Tibial artery (tissue), 4 donors: ENCODE measurements around the gene ZMYM2.

Source experiments
- DNase-seq, 2 donors: peaks; one replicate each; pipeline ENCODE4 v3.0.0-alpha.2; 2019
- H3K27ac ChIP-seq, 2 donors: fragments of 200-600 bp; sonication (generic) in 1 of 2; 1 replicate in 1 of 2; 2 replicates in 1 of 2; pipeline ENCODE4 v1.5.1; 2018 to 2019; ENCODE audit warnings: mild to moderate bottlenecking in 1 of 2
- H3K27me3 ChIP-seq, 2 donors: fragments of 200-600 bp; sonication (generic) in 1 of 2; one replicate each; pipeline versions ENCODE4 v1.5.1 to v1.6.0; 2016 to 2019
- H3K36me3 ChIP-seq, 3 donors: fragments of 200-600 bp; sonication (generic) in 2 of 3; one replicate each; pipeline ENCODE4 v1.5.1; 2016 to 2019; ENCODE audit warnings: mild to moderate bottlenecking in 2 of 3
- H3K4me1 ChIP-seq, 4 donors: fragments of 200-600 bp; sonication (generic) in 2 of 4; 1 replicate in 3 of 4; 2 replicates in 1 of 4; pipeline ENCODE4 v1.5.1; 2016 to 2019
- H3K4me3 ChIP-seq, 2 donors: fragments of 200-600 bp; sonication (generic) in 1 of 2; 1 replicate in 1 of 2; 2 replicates in 1 of 2; pipeline ENCODE4 v1.5.1; 2018 to 2019; ENCODE audit warnings: mild to moderate bottlenecking in 2 of 2
- H3K9me3 ChIP-seq, 3 donors: fragments of 200-600 bp; sonication (generic) in 1 of 3; one replicate each; pipeline ENCODE4 v1.5.1; 2016 to 2019
- CTCF ChIP-seq, 2 experiments: fragments of 200-600 bp in 1 of 2; fragments of 450-650 bp in 1 of 2; IDR thresholded peaks; one replicate each; pipeline ENCODE4 v1.5.1; 2017 to 2019; ENCODE audit warnings: antibody characterized with exemption in 2 of 2, mild to moderate bottlenecking in 1 of 2, moderate library complexity in 1 of 2
- intact Hi-C: fragments of 100-400 bp; cut with DNase I; formaldehyde crosslinking; loops from one replicate; pipeline ENCODE4 v1.15.0; 2023; ENCODE audit warnings: low total_unique reads

The ZMYM2 gene

DNA sequence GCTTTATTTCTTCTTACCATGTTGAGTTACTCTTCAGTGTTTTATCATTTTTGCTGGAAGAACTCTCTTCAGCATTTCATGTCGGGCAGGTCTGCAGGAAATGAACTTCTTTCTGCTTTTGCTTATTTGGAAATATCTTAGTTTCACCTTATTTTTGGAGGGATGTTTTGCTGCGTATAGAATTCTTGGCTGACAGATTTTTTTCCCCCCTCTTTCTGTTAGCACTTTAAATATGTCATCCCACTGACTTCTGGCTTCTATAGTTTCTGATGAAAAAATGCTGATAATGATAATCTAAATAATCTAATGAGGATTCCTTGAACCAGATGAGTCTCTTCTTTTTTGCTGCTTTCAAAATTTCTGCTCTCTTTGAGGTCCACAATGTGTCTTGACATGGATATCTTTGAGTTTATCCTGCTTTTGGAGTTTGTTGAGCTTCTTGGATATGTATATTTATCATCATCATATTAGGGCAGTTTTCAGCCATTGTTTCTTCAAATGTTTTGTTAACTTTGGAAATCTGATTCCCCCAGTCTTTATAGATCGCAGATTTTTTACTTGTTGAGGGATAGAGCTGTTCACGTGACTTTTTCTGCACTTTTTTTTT lies 20.4 kb downstream of the ZMYM2 start:
- H3K36me3 ChIP-seq: peaks cover 20 to 28% (median 21%) of the 10 kb centered on the region in 3 donors
- peaks cover 0 to 15% (median 0%) of the 10 kb centered on the region in 3 donors for H3K9me3 ChIP-seq
- no peak overlapping the region for H3K27ac ChIP-seq
- H3K4me3 ChIP-seq: no peak overlapping the region
- TF ChIP-seq CTCF (IDR thresholded peaks at IDR 0.05): no peak
- DNase-seq: no peak
- no peaks in the 10 kb centered on the region for H3K27me3 ChIP-seq
- H3K4me1 ChIP-seq: peaks cover 0 to under 1% (median 0%) of the 10 kb centered on the region in 4 donors
- intact Hi-C loops: no loop called here

- Histone ChIP-seq H3K4me1 (peaks cover 0 to 15% (median 5%) of the 10 kb centered on the region in 4 donors), H3K9me3 (peaks cover 0 to 15% (median 0%) of the 10 kb centered on the region in 3 donors), H3K4me3 (no peak overlapping the region), H3K36me3 (peaks cover 15 to 21% (median 20%) of the 10 kb centered on the region in 3 donors), H3K27ac (no peak overlapping the region), H3K27me3 (no peaks in the 10 kb centered on the region)
- no peak for DNase-seq
- no peak for TF ChIP-seq CTCF (IDR thresholded peaks at IDR 0.05)
- intact Hi-C loops: no loop called here
Measured at GRCh38 chr13:19981685-19982238, 23.2 kb downstream of the ZMYM2 start.

DNA sequence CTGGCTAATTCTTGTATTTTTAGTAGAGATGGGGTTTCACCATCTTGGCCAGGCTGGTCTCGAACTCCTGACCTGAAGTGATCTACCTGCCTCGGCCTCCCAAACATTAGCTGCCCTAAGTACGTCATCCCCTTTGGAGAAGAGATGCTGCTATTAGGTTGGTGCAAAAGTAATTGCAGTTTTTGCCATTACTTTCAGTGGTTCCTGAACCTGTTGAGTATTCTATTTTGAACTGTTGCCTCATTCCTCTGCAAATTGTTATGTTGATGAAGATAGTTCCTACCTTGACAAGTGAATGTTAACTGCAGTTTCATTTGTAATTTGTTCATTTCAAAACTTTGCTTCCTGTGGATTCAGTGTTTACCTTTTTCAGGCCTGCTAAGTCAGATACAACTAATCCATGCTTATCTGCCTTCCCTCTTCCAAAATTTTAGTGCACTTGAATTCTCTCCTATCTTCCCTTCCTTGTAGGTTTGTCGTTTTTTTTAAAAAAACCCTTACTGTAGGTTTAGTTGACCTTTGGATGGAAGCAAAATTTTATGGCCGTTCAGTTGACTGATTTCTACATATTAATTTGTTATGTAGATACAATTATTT lies 24.0 kb downstream of the ZMYM2 start:
- Histone ChIP-seq H3K36me3 (peaks cover 15 to 21% (median 20%) of the 10 kb centered on the region in 3 donors), H3K27me3 (no peaks in the 10 kb centered on the region), H3K4me1 (peaks cover 0 to 15% (median 5%) of the 10 kb centered on the region in 4 donors), H3K9me3 (peaks cover 0 to 15% (median 0%) of the 10 kb centered on the region in 3 donors), H3K4me3 (no peak overlapping the region), H3K27ac (no peak overlapping the region)
- intact Hi-C loops: no loop called here
- no peak for TF ChIP-seq CTCF (IDR thresholded peaks at IDR 0.05)
- no peak for DNase-seq

GRCh38 chr13:19984430-19985218 lies 26.1 kb downstream of the ZMYM2 start:
- Histone ChIP-seq H3K4me1 (peaks cover 0 to 15% (median 5%) of the 10 kb centered on the region in 4 donors), H3K9me3 (peaks cover 0 to under 1% (median 0%) of the 10 kb centered on the region in 3 donors), H3K36me3 (peaks cover under 1 to 6% (median 5%) of the 10 kb centered on the region in 3 donors), H3K27ac (no peak overlapping the region), H3K4me3 (no peak overlapping the region), H3K27me3 (no peaks in the 10 kb centered on the region)
- TF ChIP-seq CTCF (IDR thresholded peaks at IDR 0.05): peak; percentile 46 to 59
- intact Hi-C loops: no loop called here
- DNase-seq: no peak

DNA sequence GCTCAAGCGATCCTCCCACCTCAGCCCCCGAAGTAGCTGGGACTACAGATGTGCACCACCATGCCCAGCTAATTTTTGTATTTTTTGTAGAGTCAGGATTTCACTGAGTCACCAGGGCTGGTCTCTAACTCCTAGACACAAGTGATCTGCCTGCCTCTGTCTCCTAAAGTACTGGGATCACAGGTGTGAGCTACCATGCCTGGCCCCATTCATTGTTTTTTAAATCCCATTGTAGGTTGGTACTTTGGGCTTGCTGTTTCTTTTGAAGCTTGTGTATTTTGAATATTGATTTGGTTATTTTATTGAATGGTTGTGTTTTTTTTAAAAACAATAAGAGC lies 26.7 kb downstream of the ZMYM2 start:
- Histone ChIP-seq H3K9me3 (no peaks in the 10 kb centered on the region), H3K4me1 (peaks cover 0 to 15% (median 7%) of the 10 kb centered on the region in 4 donors), H3K27me3 (no peaks in the 10 kb centered on the region), H3K36me3 (peaks cover 0 to 4% (median 0%) of the 10 kb centered on the region in 3 donors), H3K4me3 (no peak overlapping the region), H3K27ac (no peak overlapping the region)
- intact Hi-C loops: no loop called here
- no peak for DNase-seq
- no peak for TF ChIP-seq CTCF (IDR thresholded peaks at IDR 0.05)
